Inflammatory macrophage (primary cell): Measurements from ENCODE around the gene SLC17A2.

Experiments
- DNase-seq, 2 donors: peaks; one replicate each; pipeline ENCODE4 v3.0.0-alpha.2; 2020 to 2022
- total RNA-seq, 18 experiments: gene quantifications; one replicate each; lab custom pipeline; 2026; ENCODE audit warnings: mixed read lengths in 6 of 18, inconsistent platforms in 2 of 18; lab: John Stamatoyannopoulos, UW

The SLC17A2 gene, protein sequence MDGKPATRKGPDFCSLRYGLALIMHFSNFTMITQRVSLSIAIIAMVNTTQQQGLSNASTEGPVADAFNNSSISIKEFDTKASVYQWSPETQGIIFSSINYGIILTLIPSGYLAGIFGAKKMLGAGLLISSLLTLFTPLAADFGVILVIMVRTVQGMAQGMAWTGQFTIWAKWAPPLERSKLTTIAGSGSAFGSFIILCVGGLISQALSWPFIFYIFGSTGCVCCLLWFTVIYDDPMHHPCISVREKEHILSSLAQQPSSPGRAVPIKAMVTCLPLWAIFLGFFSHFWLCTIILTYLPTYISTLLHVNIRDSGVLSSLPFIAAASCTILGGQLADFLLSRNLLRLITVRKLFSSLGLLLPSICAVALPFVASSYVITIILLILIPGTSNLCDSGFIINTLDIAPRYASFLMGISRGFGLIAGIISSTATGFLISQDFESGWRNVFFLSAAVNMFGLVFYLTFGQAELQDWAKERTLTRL
- total RNA-seq = 0 to 0.07 (median 0) reads per million in 18 experiments

DNA sequence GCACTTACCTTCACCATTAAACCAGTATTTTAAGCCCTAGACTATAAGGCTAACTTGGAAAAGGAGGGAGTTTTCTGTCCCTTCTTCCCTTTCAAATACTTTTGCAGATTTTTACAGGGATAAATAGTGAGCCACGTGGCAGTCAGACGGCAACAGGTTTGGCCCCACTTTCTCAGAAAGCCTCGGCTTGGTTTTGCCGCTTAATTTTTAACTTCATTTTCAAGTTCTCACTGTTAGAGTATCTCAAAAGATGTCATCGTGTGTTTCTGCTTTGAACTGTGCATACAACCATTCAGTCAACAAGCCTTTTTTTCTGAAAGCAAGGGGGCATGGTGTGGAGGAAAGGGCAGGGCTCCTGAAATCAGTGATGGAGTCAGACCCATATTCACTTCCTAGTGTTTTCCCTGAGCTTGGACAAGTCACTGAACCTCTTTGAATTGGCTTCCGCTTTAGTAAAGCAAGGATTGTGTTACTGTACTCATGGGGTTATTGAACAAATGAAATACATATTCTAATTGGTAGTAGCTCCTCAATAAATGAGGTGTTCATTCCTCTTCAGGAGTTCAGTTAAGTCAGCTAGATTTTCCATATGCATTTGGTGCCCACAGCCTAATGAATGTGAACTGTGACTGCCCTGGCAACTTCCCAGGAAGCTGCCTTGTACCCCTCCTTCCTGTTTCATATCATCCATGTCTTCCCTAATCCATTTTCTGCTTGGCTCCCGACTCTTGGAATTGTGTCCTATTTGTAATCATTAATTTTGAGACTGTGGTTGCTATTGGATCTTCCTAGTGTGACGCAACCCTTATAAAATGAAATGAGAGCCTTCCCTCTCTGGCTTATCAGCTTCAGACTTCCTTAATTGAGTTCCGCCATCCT is at the start of gene SLC17A2:
Gene SLC17A2, minus strand, starts transcription at position 160 of the 879 bp plus-strand sequence. CDS start 4,895 bp downstream, outside the sequence.
- DNase-seq = peak in 1 of 2 donors; percentile 29

DNA sequence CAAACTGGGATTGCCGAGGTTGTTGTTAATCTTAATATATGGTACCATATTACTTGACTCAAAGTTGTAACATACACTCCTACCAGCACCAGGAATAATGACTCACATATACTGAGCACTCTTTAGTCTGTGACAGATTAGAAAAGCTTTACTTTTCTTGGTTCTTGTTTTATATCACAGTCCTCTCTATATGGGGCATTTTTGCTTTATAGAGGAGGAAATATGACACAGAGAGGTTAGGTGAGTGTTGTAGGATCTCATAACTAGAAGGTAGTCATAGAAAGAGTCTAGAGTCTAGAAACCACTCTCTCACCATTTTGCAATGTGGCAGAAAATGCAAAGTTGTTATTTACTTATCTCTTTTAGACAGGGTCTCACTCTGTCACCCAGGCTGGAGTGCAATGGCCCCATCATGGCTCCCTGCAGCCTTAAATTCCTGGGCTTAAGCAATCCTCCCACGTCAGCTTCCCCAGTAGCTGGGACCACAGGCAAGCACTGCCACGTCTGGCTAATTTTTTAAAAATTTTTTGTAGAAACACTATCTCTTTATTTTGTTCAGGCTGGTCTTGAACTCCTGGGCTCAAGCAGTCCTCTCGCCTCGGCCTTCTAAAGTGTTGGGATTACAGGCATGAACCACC is 45.6 kb upstream of the SLC17A2 start:
- no peak for DNase-seq

DNA sequence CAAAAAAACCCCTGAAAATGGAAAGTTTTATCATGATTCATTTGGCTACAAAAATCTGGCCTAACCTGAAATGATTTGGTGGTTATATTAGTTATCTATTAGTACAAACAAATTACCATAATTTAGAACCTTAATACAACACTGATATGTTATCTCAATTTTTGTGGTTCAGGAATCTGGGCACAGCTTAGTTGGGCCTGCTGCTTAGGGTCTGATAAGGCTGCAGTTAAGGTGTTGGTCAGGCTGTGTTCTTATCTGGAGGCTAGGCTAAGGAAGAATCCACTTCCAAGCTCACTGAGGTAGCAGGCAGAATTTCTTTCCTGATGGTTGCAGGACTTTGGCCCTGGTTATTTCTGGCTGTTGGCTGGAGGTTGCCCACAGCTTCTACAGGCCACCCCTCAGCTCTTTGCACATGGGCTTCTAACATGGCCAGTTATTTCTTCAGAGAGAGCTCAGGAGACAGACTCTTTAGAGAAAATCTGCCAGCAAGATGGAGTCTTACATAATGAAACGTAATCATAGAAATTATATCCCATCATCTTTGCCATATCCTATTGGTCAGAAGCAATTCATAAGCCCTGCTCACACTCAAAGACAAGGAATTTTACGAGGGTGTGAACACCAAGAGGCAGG is 43.5 kb upstream of the SLC17A2 start:
- no peak for DNase-seq

DNA sequence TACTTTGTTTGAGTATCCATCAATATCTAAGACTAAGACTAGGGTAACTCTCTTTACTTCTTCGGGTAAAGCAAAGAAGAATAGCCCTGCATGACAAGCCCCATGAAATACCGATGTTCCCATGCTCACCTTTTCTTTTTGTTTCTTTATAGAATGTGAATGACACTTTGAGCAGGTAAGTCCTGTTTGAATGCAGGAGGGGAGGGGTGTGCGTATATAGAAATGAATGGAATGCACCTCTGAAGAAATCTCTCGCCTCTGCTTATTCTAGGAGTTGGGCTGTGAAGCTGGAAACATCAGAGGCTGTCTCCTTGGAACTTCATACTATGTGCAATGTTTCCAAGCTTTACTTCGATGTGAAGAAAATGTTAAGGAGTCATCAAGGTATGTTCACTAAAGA is 42.4 kb upstream of the SLC17A2 start:
- DNase-seq = no peak

DNA sequence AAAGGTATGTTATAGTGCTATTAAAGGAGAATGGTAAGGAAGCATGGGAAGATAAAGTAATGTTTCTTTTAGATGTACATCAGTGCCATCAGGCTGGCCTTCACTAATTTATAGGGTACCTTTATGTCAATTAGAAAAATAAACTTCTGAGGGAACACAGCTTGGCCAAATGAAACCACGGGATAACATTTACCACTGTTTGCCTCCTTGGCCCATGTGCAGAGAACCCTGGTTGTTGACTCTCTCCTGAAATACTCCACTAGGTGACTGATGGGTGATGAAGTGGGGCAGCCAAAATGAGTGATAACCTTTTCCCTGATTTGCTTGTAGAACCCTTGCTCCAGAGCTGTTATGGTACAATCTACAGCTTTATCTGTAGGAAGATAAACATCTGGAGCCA is 41.6 kb upstream of the SLC17A2 start:
- no peak for DNase-seq

DNA sequence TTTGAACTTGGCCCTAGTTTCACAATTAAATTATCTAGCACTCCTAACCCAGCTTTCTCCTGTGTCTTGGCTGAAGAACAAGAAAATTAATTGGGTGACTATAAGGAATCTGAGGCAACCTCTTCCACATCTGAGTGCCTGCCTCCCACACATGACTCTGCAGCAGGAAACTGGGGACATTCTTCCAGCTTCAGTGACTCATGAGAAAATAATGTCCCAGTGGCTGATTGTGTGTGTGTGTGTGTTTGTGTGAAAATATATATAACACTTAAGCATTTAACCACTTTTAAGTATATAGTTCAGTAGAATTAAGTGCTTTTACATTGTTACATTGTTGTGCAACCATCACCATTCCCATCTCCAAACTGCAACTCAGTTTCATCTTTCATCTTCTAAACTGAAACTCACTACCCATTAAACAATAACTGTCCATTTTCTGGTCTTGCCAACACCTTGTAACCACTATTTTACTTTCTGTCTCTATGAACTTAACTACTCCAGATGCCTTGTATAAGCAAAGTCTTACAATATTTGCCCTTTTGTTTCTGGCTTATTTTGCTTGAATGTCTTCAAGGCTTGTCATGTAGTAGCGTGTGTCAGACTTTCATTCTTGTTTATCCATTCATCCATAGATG is 40.8 kb upstream of the SLC17A2 start:
- peak; percentile 80 to 85 for DNase-seq

DNA sequence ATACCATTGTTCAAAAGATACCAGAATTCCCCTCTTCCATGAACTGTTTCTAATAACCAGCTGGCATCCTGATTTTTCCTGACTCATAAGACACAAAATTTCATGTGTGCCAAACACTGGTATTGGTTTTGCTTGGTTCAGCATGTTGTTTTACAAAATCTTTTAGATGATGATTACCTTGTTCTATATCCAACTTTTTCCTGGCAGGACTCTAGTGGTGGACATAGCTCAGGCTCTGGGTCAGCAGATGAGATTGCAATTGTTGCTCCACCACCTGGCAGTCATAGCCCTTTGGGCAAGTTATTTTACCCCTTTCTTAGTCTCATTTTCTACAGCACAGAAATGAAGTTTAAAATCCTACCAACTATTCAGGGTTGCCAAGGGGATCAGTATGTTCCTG is 38.3 kb upstream of the SLC17A2 start:
- no peak for DNase-seq

DNA sequence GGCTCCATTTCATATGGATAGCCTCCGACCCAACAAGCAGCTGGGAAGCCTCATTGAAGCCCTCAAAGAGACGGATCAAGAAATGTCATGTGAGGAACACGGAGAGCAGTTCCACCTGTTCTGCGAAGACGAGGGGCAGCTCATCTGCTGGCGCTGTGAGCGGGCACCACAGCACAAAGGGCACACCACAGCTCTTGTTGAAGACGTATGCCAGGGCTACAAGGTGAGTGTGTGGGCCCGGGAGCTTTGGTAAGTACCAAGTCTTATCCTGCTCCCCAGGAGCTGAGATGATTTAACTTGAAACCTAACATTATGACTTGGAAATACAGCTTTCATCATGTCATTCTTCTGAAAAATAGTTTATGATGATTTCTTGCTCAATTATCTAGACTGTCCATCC is 36.2 kb upstream of the SLC17A2 start:
- no peak for DNase-seq

DNA sequence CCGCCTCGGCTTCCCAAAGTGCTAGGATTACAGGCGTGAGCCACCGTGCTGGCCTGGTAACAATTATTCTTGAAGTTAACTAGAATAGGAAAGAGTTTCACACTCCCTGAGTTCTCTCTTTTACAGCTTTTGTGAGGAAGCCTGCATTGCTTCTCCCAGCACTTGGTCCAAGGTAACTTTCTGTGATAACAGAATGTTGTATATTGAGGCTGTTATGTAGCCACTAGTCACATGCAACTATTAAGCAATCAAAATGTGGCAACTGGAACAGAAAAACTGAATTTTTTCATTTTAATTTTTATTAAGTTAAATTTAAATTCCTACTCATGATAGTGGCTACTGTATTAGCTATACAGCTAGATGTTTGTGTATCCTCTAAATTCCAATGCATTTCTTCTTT is 34.6 kb upstream of the SLC17A2 start:
- DNase-seq = no peak

DNA sequence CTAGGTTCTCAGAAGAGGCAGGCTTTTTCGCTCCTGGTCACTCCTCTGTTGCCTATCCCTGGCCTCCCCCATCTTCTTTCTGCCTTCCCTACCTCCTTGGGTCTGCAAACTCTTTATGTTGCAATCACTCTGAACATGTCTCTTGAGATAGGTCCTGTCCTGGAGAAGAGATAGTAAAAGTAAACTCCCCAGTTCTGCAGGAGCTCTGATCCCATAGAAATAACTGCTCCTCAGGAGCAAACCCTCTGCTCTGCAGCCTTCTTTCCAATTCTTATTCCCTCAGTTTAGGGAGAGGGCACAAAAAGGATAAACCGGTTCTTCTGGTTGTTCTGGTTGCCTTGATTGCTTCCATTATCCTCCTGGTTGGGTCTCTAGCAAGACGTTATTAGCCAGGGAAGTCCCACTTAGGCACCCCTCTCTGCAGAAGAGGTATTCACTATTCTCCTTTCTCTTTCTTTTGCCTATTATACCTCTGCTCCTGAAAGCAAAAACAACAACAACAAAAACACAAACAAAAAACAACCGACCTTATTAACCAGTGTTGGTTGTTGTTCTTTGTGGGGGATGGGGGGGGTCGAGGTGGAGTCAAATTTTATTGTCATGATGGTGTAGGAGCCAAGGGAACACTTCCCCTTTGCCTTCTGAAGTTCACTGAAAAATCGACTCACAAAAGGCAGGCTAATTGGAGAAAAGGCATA is 33.1 kb upstream of the SLC17A2 start:
- DNase-seq = peak; percentile 26 to 32

DNA sequence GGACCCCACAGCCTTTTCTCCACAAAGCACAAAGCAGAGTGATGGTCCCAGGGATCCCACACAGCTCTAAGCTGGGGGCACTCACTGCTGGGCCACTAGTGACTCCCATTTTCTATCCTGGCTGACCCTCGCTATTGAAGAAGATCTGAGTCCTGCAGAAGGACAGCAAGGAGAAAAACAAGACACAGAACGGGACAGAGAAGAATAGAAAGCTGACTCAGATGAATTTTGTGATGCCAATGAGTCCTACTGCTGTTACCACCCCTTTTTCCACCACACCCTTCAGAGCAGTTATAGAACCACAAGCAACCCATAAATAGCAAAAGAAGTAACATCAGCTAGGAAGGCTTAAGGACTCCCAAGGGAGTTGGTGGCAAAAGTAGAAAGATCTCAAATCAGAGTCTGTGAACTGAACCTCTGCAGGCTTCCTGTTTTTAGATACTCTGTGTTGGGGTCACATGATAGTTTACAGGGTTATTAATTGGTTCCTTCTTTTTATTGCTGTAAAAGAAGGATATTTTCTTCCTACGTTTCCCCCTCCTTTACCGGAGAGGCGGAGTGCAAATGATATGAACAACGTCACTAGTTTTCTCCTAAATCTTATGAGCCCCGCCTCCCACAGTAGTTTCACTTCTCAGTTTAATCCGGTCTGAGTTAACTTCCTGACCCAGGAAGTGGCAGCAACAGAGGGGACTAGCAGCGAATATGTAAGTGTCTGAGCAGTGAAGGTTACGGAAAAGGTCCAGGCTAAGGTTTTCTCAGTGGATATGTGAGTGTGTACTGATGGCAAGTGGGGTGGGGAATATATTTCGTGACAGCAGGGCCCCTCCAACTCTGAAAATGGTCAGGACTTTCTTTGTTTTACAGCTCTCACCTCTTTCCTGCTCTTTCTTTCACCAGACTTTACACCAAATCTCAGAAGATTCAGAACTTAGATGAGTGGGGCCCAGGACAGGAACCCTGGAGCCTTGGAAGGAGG is 31.9 kb upstream of the SLC17A2 start, which contains the start of gene TRIM38:
Gene TRIM38, plus strand, starts transcription at position 654 of the 979 bp plus-strand sequence. CDS start 3,721 bp downstream, outside the sequence.
- peak; percentile 96 to 99 for DNase-seq

DNA sequence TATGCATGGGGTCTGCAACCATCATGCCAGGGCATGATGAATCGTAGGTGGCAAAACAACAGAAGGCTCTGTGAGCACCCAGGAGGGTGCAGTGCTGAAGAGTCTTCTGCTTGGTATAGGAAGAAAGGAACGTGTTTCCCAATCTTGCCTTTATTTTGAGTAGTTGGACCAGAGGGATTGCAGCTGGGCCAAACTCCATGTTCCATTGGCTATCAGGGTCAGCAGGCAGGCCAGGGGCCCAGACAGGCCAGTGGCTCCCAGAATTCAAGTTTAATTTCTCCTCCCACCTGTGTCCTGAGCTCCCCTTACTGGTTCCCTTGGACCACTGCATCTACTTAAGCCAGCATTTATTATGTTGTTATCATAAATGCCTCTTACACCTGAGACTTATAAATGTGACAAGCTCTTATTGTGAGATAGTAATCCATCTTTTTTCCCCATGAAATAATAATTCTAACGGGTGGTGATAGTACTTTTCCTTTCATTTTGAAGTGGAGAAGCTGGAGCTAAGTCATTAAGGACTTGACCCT is 31.2 kb upstream of the SLC17A2 start:
- DNase-seq = no peak

DNA sequence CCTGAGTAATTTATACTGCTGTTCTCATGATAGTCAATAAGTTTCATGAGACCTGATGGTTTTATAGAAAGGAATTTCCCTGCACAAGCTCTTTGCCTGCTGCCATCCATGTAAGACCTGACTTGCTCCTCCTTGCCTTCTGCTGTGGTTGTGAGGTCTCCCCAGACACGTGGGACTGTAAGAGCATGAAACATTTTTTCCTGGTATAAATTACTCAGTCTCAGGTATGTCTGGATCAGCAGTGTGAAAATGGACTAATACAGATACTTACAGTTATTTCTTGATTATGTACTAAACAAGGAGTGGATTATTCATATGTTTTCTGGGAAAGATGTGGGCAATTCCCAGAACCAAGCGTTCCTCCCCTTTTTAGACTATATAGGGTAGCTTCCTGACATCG is 30.2 kb upstream of the SLC17A2 start:
- no peak for DNase-seq

DNA sequence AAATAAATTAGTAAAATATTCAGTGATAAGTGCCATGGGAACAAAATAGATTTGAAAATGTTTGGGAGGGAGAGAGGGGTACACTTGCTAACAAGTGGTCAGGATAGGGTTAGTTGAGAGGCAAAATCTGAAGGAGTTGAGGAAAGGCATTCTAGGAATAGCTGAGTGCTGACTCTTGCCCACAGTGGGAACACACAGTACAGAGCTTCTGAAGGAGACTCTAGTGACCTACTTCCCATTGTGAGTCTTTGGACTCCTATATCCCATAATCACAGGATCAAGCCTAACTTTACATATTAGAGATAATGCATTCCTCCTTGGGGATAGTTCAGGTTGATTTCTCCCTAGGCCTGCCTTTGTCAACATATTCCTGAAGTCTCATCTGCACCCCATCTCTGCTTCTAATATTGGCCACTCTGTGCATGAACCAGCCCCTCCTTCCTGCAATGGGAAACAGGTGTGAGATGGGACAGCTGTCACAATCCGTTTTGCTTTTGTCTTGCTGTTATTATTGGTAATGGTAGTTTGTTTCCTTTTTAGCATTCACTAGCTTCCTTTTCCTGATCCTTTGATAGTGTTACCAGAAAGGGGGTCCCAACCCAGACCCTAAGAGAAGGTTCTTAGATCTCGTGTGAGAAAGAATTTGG is 29.5 kb upstream of the SLC17A2 start:
- DNase-seq = no peak

DNA sequence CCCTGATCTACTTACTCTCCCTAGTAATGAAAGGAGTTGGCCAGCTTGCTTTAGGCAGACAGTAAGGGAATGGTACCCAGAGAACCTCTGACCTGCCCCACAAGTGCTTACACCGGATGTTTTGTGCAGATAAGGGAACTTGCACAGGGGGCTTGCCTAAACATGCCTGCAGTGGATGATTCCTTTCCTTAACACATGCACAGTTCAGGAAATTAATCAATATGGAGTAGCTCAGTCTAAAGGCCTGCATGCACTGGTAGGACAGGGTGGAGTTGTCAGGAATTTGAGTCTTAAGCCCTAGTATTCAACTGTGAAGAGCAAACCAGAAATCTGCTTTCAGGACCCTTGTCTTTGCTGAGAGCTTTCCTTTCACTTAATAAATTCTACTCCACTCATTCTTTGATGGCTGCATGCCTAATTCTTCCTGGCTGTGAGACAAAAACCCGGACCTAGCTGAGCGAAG is 28.2 kb upstream of the SLC17A2 start:
- DNase-seq = no peak

DNA sequence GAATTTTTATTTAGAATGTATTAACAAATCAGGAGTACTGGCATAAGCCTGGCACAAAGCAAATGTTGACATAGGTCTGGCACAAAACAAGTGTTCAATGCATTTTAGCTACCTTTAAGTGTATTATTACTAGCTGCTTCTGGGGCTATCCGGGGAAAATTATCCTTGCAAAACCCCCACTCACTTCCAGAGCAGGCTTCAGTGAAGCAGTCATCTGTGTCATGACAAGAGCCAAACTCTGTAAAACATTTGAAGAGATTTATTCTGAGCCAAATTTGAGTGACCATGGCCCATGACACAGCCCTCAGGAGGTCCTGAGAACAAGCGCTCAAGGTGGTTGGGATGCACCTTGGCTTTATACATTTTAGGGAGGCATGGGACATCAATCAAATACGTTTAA is 25.7 kb upstream of the SLC17A2 start:
- no peak for DNase-seq

DNA sequence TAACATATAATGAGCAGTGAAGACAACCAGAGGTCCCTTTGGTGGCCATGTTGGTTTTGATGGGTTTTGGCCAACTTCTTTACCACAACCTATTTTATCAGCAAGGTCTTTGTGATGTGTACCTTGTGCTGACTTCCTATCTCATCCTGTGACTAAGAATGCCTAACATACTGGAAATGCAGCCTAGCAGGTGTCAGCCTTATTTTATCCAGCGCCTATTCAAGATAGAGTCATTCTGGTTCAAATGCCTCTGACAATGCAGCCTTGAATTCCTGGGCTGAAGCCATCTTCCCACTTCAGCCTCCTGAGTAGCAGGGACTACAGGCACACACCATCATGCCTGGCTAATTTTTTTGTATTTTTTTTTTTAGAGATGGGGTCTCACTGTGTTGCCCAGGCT is 24.3 kb upstream of the SLC17A2 start:
- DNase-seq = no peak

DNA sequence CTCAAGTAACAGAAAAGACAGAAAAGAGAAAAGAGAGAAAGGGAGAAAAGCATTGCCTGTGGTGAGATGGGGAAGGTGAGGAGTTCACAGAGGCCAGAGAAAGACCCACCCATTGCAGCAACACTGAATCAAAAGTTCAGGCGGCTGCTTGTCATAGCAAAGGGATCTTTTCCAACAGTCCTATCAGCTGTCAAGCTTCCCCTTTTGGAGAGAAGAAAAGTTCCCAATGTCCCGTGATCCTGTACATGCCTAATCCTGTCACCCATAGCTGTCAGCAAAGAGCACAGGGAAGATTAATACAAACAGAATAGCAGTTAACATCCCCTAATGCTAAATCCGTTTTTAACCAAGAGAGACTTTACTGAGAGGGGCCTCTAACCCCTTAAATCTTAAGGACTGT is 23.2 kb upstream of the SLC17A2 start:
- DNase-seq = peak in 1 of 2 donors; percentile 7

DNA sequence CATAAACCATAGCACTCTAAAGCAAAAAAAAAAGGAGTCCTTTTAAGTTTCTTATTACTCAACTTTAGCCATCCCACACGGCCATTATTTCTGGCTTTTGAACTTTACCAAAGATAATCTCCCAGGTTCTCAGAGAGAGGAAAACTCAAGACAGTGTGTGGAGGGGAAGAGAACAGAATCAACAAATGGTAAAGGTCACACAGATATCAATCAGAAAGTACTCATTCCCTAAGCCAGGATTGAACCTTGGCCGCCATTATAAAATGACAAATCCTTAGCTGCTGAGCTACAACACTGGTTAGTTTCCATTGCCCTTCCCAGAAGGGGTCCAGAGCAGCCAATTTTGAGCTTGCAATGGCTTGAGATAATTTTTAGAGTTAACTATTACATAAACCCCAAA is 22.0 kb upstream of the SLC17A2 start:
- no peak for DNase-seq
